ENCODE measurements around the gene GTF2A1.

GRCh38 chr14:81261176-81261575 lies 40.4 kb upstream of the GTF2A1 start:
- TF ChIP-seq, protein P1, sequence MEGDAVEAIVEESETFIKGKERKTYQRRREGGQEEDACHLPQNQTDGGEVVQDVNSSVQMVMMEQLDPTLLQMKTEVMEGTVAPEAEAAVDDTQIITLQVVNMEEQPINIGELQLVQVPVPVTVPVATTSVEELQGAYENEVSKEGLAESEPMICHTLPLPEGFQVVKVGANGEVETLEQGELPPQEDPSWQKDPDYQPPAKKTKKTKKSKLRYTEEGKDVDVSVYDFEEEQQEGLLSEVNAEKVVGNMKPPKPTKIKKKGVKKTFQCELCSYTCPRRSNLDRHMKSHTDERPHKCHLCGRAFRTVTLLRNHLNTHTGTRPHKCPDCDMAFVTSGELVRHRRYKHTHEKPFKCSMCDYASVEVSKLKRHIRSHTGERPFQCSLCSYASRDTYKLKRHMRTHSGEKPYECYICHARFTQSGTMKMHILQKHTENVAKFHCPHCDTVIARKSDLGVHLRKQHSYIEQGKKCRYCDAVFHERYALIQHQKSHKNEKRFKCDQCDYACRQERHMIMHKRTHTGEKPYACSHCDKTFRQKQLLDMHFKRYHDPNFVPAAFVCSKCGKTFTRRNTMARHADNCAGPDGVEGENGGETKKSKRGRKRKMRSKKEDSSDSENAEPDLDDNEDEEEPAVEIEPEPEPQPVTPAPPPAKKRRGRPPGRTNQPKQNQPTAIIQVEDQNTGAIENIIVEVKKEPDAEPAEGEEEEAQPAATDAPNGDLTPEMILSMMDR (IDR thresholded peaks at IDR 0.05) = no peak
- no peak for TF ChIP-seq POLR2A (IDR thresholded peaks at IDR 0.05)
